NCI-H748 (cell line): ENCODE data around the gene KHNYN.
A peak's percentile ranks its signal among the peaks of the same experiment; 100 is the strongest.

Experiments used
- DNase-seq: peaks from one replicate; lab custom pipeline; 2025; ENCODE audit not compliant: unreplicated experiment; lab: John Stamatoyannopoulos, UW

Gene KHNYN

GRCh38 chr14:24399999-24400718, 29.6 kb upstream of the KHNYN start:
- DNase-seq, result no peak

- no peak for DNase-seq
These were observed 27.7 kb upstream of the KHNYN start for GRCh38 chr14:24401810-24402702.

- DNase-seq, result no peak
These were observed 26.3 kb upstream of the KHNYN start for GRCh38 chr14:24403294-24403998.

- DNase-seq, result no peak
These were observed 24.9 kb upstream of the KHNYN start for GRCh38 chr14:24404814-24405213.

- no peak for DNase-seq
These were observed 23.3 kb upstream of the KHNYN start for GRCh38 chr14:24406416-24406815.

GRCh38 chr14:24407608-24408325, 22.0 kb upstream of the KHNYN start:
- no peak for DNase-seq

- no peak for DNase-seq
These were observed 21.0 kb upstream of the KHNYN start for GRCh38 chr14:24408764-24409163.

- no peak for DNase-seq
These were observed 20.6 kb upstream of the KHNYN start for GRCh38 chr14:24409192-24409591.

GRCh38 chr14:24409956-24410355, 19.8 kb upstream of the KHNYN start:
- no peak for DNase-seq

GRCh38 chr14:24411443-24412389, 18.0 kb upstream of the KHNYN start:
- peak; percentile 30 for DNase-seq

GRCh38 chr14:24414077-24414476, 15.7 kb upstream of the KHNYN start:
- DNase-seq, result no peak

GRCh38 chr14:24414732-24415420, 14.9 kb upstream of the KHNYN start:
- no peak for DNase-seq

GRCh38 chr14:24415421-24416253, 14.1 kb upstream of the KHNYN start:
- no peak for DNase-seq

GRCh38 chr14:24416254-24416931, 13.4 kb upstream of the KHNYN start:
- no peak for DNase-seq

GRCh38 chr14:24416932-24417619, 12.7 kb upstream of the KHNYN start:
- no peak for DNase-seq

- DNase-seq, result no peak
These were observed 11.8 kb upstream of the KHNYN start for GRCh38 chr14:24417832-24418491.

- DNase-seq, result no peak
These were observed 11.3 kb upstream of the KHNYN start for GRCh38 chr14:24418492-24418873.
